Right lobe of liver (tissue), 6 donors: ENCODE results near the gene PIK3CB. TPM values are rescaled to one million over a fixed set of nuclear protein-coding genes. Genes with fewer than 3 reads are reported as not detected.

ENCODE experiments used
- ATAC-seq, 4 donors: fragments of 200-7000 bp; cut with Tn5 transposase; one replicate each; pipeline ENCODE4 v1.9.1; 2020; ENCODE audit warnings: mild to moderate bottlenecking in 4 of 4, moderate library complexity in 4 of 4
- DNase-seq, 3 donors: peaks; one replicate each; pipeline ENCODE4 v3.0.0-alpha.2; 2020
- H3K27ac ChIP-seq, 3 donors: fragments of 200-600 bp; one replicate each; pipeline ENCODE4 v1.8.0; 2022
- H3K27me3 ChIP-seq, 2 donors: fragments of 200-600 bp; one replicate each; pipeline ENCODE4 v1.8.0; 2022
- H3K36me3 ChIP-seq, 4 donors: fragments of 200-600 bp; sonication (generic) in 1 of 4; one replicate each; pipeline versions ENCODE4 v1.5.1 to v1.8.0; 2017 to 2022; ENCODE audit warnings: control low read depth in 1 of 4
- H3K4me1 ChIP-seq, 4 donors: fragments of 200-600 bp; sonication (generic) in 1 of 4; one replicate each; pipeline versions ENCODE4 v1.5.1 to v1.8.0; 2017 to 2022; ENCODE audit warnings: control low read depth in 1 of 4
- H3K4me3 ChIP-seq, 3 donors: fragments of 200-600 bp; one replicate each; pipeline ENCODE4 v1.8.0; 2022
- H3K9me3 ChIP-seq, 4 donors: fragments of 200-600 bp; sonication (generic) in 1 of 4; one replicate each; pipeline versions ENCODE4 v1.5.1 to v1.8.0; 2017 to 2022; ENCODE audit warnings: control low read depth in 1 of 4
- POLR2A ChIP-seq: fragments of 450-650 bp; IDR thresholded peaks from one replicate; pipeline ENCODE4 v1.6.1; 2017; ENCODE audit warnings: antibody characterized with exemption, mild to moderate bottlenecking
- WGBS: methylation state at CpG from one replicate; pipeline ENCODE4 v1.1.6; 2018; ENCODE audit warnings: low coverage, low lambda C conversion rate; ENCODE audit not compliant: insufficient coverage; ENCODE audit errors: missing lambda C conversion rate; 5-methylcytosine and 5-hydroxymethylcytosine counted together
- intact Hi-C, 2 donors: fragments of 100-400 bp; cut with DNase I; formaldehyde crosslinking; loops; one replicate each; pipeline versions ENCODE4 v1.11.2 to v1.14.1; 2022
- total RNA-seq, 6 experiments: library from RNA; depleted of rRNA in 2 of 6; stranded (reverse); fragments of >200 nt in 2 of 6; fragmentation: NEBNext Ultra II Directional in 3 of 6; extraction: Animal tissue kit (Norgen Biotek cat#: 25700) in 3 of 6; gene quantifications; one replicate each; pipeline versions ENCODE4 v1.1.0 to v1.2.4, GENCODE V29; 2016 to 2023
- TF ChIP-seq, protein P1 (sequence below), 4 donors: fragments of 200-600 bp in 3 of 4; fragments of 450-650 bp in 1 of 4; IDR thresholded peaks; one replicate each; pipeline versions ENCODE4 v1.5.1 to v1.8.0; 2016 to 2022; ENCODE audit warnings: antibody characterized with exemption in 4 of 4, mild to moderate bottlenecking in 2 of 4
- donor health status: DM: no; HTN: yes; CAD: no.
- donor health status: DM: no; HTN: no; CAD: no.
- donor health status: DM: no; HTN: no; CAD: no.
- donor health status: DM: no; HTN: yes; CAD: no.
- donor health status: DM: no; HTN: yes; CAD: no.

Gene PIK3CB
- total RNA-seq, 6 experiments from 2014 or later = 12.1 to 20.9 (median 14.6) TPM

DNA sequence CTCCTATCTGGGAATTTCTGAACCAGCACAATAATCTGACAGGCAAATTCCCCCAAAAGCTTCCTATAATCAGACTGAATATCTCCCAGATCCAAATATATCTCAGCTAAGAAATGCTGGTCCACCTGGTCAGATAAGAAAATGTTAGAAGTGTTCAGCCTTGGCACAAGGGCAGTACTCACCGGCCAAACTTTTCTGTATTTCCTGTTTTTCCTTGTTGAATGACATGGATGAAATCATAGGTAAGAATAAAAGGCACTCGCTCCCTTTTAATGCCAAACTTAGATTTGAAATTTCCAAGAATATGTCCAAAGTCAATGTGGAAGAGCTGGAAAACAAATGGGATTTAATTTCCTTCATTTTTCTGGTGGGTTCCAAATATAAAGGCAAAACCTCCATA is 177.2 kb downstream of the PIK3CB start:
- Histone ChIP-seq H3K27ac (no peak overlapping the region), H3K27me3 (no peaks in the 10 kb centered on the region), H3K4me1 (no peaks in the 10 kb centered on the region), H3K4me3 (no peak overlapping the region), H3K9me3 (no peaks in the 10 kb centered on the region), H3K36me3 (peaks cover 0 to 37% (median 4%) of the 10 kb centered on the region in 4 donors)
- no peak for TF ChIP-seq POLR2A
- TF ChIP-seq, protein P1, sequence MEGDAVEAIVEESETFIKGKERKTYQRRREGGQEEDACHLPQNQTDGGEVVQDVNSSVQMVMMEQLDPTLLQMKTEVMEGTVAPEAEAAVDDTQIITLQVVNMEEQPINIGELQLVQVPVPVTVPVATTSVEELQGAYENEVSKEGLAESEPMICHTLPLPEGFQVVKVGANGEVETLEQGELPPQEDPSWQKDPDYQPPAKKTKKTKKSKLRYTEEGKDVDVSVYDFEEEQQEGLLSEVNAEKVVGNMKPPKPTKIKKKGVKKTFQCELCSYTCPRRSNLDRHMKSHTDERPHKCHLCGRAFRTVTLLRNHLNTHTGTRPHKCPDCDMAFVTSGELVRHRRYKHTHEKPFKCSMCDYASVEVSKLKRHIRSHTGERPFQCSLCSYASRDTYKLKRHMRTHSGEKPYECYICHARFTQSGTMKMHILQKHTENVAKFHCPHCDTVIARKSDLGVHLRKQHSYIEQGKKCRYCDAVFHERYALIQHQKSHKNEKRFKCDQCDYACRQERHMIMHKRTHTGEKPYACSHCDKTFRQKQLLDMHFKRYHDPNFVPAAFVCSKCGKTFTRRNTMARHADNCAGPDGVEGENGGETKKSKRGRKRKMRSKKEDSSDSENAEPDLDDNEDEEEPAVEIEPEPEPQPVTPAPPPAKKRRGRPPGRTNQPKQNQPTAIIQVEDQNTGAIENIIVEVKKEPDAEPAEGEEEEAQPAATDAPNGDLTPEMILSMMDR (IDR thresholded peaks at IDR 0.05) = no peak
- DNase-seq = no peak
- no peak for ATAC-seq
- 64% methylated on average over 2 of the region's 2 CpGs for WGBS
- intact Hi-C loops = no loop called here

DNA sequence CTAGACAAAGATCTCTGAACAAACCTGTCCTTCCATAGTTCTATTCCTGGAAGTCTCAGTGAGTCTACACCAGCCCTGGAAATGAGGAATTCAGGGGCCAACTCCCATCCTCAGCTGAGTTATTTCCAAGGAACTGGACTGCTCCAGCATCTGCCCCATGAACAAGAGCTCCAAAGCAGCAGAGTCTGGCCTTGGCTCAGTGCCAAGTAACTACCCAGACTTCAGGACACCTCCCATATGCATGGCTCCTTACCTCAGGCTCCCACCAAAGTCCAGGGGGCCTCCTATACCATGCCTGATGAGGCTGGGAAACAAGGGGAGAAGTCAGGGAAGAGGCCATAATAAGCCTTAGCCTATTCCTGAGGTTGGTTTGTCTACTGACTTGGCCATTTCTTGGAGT is 181.2 kb downstream of the PIK3CB start:
- Histone ChIP-seq H3K4me1 (no peaks in the 10 kb centered on the region), H3K27me3 (no peaks in the 10 kb centered on the region), H3K4me3 (no peak overlapping the region), H3K36me3 (peaks cover 0 to 50% (median 16%) of the 10 kb centered on the region in 4 donors), H3K9me3 (no peaks in the 10 kb centered on the region), H3K27ac (no peak overlapping the region)
- TF ChIP-seq POLR2A = no peak
- TF ChIP-seq, protein P1 (IDR thresholded peaks at IDR 0.05) = no peak
- intact Hi-C loops = no loop called here
- DNase-seq (no peak), ATAC-seq (no peak)

DNA sequence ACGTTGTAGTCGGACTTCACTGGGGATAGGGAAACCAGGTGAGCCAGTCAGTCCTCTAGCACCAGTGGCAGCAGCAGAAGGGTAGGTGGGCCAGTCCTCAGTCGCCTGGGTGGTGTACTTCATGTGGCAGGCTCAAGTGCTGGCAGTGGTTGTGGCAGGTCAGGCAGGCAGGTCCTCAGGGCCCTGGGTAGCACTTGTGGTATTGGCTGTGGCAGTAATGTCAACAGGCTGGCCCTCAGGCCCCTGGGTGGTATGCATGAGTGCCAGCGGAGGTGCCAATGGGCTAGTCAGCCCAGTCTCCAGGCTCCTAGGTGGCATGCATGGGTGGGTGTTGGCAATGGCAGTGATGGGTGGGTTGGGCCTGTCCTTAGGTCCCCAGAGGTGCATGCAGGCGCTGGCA is 185.6 kb downstream of the PIK3CB start:
- peaks cover 0 to 9% (median 0%) of the 10 kb centered on the region in 4 donors for H3K9me3 ChIP-seq
- DNase-seq (no peak), ATAC-seq (peak in 1 of 4 donors; percentile 22)
- H3K27ac ChIP-seq = no peak overlapping the region
- H3K36me3 ChIP-seq = peaks cover 0 to 18% (median 11%) of the 10 kb centered on the region in 4 donors
- TF ChIP-seq, protein P1 (IDR thresholded peaks at IDR 0.05) = no peak
- TF ChIP-seq POLR2A = no peak
- 97% methylated on average over 3 of the region's 5 CpGs for WGBS
- intact Hi-C loops = no loop called here
- H3K4me1 ChIP-seq = no peaks in the 10 kb centered on the region
- no peaks in the 10 kb centered on the region for H3K27me3 ChIP-seq
- H3K4me3 ChIP-seq = no peak overlapping the region

DNA sequence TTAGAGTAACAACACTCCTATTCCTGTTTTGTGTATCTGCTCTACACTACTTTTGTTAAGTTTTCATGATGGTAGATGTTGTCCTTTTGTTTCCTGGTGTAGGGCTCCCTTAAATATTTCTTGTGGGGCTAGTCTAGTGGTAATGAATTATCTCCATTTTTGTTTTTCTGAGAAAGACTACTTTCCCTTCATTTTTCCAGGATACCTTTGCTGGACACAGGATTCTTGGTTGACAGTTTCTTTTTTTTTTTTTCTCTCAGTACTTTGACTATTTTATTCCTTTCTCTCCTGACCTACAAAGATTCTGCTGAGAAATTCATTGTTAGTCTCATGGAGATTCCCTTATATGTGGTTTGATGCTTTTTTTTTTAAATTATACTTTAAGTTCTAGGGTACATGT is 188.2 kb downstream of the PIK3CB start:
- intact Hi-C loops = no loop called here
- no peak for DNase-seq
- peaks cover 0 to 9% (median 0%) of the 10 kb centered on the region in 4 donors for H3K9me3 ChIP-seq
- H3K36me3 ChIP-seq = peaks cover 0 to 14% (median 10%) of the 10 kb centered on the region in 4 donors
- H3K4me3 ChIP-seq = no peak overlapping the region
- H3K27me3 ChIP-seq = no peaks in the 10 kb centered on the region
- no peak for ATAC-seq
- H3K27ac ChIP-seq = no peak overlapping the region
- no peaks in the 10 kb centered on the region for H3K4me1 ChIP-seq
- TF ChIP-seq POLR2A = no peak
- TF ChIP-seq, protein P1 (IDR thresholded peaks at IDR 0.05) = no peak

DNA sequence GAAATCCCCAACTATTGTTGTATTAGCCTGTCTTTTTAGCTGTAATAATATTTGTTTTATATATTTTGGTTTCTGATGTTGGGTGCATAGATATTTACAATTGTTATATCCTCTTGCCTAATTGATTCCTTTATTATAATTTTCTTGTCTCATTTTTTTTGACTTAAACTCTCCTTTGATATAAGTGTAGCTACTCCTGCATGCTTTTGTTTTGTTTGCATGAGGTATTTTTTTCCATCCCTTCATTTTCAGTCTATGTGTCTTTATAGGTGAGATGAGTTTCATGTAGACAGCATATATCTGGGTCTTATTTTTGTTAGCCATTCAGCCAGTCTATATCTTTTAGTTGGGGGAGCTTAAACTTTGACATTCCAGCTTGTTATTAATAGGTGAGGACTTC is 188.7 kb downstream of the PIK3CB start:
- H3K4me1 ChIP-seq = no peaks in the 10 kb centered on the region
- H3K4me3 ChIP-seq = no peak overlapping the region
- peaks cover 0 to 9% (median 0%) of the 10 kb centered on the region in 4 donors for H3K9me3 ChIP-seq
- intact Hi-C loops = no loop called here
- ATAC-seq (no peak), DNase-seq (no peak)
- H3K27ac ChIP-seq = no peak overlapping the region
- no peak for TF ChIP-seq POLR2A
- TF ChIP-seq, protein P1 (IDR thresholded peaks at IDR 0.05) = no peak
- peaks cover 0 to 14% (median 8%) of the 10 kb centered on the region in 4 donors for H3K36me3 ChIP-seq
- no peaks in the 10 kb centered on the region for H3K27me3 ChIP-seq
